ENCODE measurements around the gene SH3RF2.

DNA sequence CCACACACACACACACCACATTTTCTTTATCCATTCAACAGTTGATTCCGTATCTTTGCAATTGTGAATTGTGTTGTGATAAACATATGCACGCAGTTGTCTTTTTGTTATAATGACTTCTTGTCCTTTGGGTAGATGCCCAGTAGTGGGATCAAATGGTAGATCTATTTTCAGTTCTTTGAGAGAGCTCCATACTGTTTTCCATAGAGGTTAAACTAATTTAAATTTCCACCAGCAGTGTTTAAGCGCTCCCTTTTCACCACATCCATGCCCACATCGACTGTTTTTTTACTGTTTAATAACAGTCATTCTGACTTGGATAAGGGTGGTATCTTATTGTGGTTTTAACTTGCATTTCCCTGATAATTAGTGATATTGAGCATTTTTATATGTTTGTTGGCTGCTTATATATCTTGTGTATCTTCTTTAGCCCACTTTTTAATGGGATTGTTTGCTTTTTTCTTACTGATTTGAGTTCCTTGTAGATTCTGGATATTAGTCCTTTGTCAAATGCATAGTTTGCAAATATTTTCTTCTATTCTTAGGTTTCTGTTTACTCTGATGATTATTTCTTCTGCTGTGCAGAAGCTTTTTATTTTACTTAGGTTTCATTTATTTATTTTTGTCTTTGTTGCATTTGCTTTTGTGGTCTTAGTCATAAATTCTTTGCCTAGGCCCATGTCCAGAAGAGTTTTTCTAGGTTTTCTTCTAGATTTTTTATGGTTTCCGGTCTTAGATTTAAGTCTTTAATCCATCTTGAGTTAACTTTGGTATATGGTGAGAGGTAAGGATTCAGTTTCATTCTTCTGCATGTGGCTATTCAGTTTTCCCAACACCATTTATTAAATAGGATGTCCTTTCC lies 82.4 kb downstream of the SH3RF2 start:
- no peak for TF ChIP-seq POLR2AphosphoS5 (IDR thresholded peaks at IDR 0.05; ENCODE audit: low read depth, low read length)
- TF ChIP-seq TAF1 (IDR thresholded peaks at IDR 0.05; ENCODE audit: borderline replicate concordance, insufficient read depth, low read length) = no peak
- TF ChIP-seq, protein P1, sequence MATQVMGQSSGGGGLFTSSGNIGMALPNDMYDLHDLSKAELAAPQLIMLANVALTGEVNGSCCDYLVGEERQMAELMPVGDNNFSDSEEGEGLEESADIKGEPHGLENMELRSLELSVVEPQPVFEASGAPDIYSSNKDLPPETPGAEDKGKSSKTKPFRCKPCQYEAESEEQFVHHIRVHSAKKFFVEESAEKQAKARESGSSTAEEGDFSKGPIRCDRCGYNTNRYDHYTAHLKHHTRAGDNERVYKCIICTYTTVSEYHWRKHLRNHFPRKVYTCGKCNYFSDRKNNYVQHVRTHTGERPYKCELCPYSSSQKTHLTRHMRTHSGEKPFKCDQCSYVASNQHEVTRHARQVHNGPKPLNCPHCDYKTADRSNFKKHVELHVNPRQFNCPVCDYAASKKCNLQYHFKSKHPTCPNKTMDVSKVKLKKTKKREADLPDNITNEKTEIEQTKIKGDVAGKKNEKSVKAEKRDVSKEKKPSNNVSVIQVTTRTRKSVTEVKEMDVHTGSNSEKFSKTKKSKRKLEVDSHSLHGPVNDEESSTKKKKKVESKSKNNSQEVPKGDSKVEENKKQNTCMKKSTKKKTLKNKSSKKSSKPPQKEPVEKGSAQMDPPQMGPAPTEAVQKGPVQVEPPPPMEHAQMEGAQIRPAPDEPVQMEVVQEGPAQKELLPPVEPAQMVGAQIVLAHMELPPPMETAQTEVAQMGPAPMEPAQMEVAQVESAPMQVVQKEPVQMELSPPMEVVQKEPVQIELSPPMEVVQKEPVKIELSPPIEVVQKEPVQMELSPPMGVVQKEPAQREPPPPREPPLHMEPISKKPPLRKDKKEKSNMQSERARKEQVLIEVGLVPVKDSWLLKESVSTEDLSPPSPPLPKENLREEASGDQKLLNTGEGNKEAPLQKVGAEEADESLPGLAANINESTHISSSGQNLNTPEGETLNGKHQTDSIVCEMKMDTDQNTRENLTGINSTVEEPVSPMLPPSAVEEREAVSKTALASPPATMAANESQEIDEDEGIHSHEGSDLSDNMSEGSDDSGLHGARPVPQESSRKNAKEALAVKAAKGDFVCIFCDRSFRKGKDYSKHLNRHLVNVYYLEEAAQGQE (IDR thresholded peaks at IDR 0.05; ENCODE audit: insufficient read depth in 1 of 2, low read depth in 2 of 2, low read length in 2 of 2) = no peak
- TF ChIP-seq FOXP2 (optimal IDR thresholded peaks at IDR 0.05; ENCODE audit: borderline replicate concordance, extremely low read depth, extremely low read length, insufficient read depth) = no peak
- no peak for TF ChIP-seq SIN3A (IDR thresholded peaks at IDR 0.05; ENCODE audit: borderline replicate concordance, insufficient read depth, low read length)
